Kidney (tissue), 14 donors: Measurements from ENCODE around the gene DMWD. TPM values are rescaled to one million over a fixed set of nuclear protein-coding genes. Genes with fewer than 3 reads are reported as not detected.

ENCODE experiments used
- DNase-seq, 5 donors: peaks; one replicate each; pipeline ENCODE4 v3.0.0-alpha.2; 2013 to 2020
- FAIRE-seq: peaks from 2 replicates; lab custom pipeline; 2012; peaks lifted over from hg19 to GRCh38; lab: Jason Lieb, UNC
- H3K27ac ChIP-seq, 2 donors: one replicate each; pipeline ENCODE4 v1.7.0; 2013; ENCODE audit warnings: low read depth in 2 of 2, low read length in 2 of 2, inconsistent platforms in 1 of 2
- H3K27me3 ChIP-seq: one replicate; pipeline ENCODE4 v1.7.1; 2013; ENCODE audit warnings: low read length, inconsistent platforms; ENCODE audit not compliant: control insufficient read depth, insufficient read depth
- H3K36me3 ChIP-seq, 3 donors: one replicate each; pipeline versions ENCODE4 v1.7.0 to v1.7.1; 2013; ENCODE audit warnings: low read length in 3 of 3, control low read depth in 1 of 3, inconsistent platforms in 1 of 3; ENCODE audit not compliant: insufficient read depth in 3 of 3, control insufficient read depth in 2 of 3
- H3K4me1 ChIP-seq, 3 donors: one replicate each; pipeline versions ENCODE4 v1.7.0 to v1.7.1; 2013; ENCODE audit warnings: low read length in 3 of 3, inconsistent platforms in 1 of 3, low read depth in 1 of 3; ENCODE audit not compliant: control insufficient read depth in 2 of 3, insufficient read depth in 2 of 3
- H3K4me3 ChIP-seq, 3 donors: one replicate each; pipeline versions ENCODE4 v1.7.0 to v1.8.1; 2013; ENCODE audit warnings: low read length in 3 of 3, control low read depth in 1 of 3, inconsistent platforms in 1 of 3
- H3K9ac ChIP-seq, 3 donors: one replicate each; pipeline versions ENCODE4 v1.7.0 to v1.7.1; 2013; ENCODE audit warnings: low read length in 3 of 3, control low read depth in 1 of 3, inconsistent platforms in 1 of 3
- H3K9me3 ChIP-seq, 3 donors: one replicate each; pipeline versions ENCODE4 v1.7.0 to v1.7.1; 2013; ENCODE audit warnings: low read length in 3 of 3, control low read depth in 1 of 3, inconsistent platforms in 1 of 3; ENCODE audit not compliant: control insufficient read depth in 2 of 3, insufficient read depth in 1 of 3
- intact Hi-C: fragments of 100-400 bp; cut with DNase I; formaldehyde crosslinking; loops from one replicate; pipeline ENCODE4 v1.11.1; 2022
- polyA plus RNA-seq: library from polyadenylated mRNA; stranded (reverse); fragments of 350-450 nt; fragmentation: Illumina TruSeq; extraction: RNeasy Lipid Tissue Mini Kit (QIAGEN cat#74804); gene quantifications from one replicate; pipeline ENCODE4 v1.2.3, GENCODE V29; 2014; ENCODE audit warnings: low read depth, low replicate concordance; ENCODE audit not compliant: insufficient read depth
- total RNA-seq: library from RNA; stranded (reverse); fragmentation: NEBNext Ultra II Directional; extraction: Animal tissue kit (Norgen Biotek cat#: 25700); gene quantifications from one replicate; pipeline ENCODE4 v1.2.1, GENCODE V29; 2021
- TF ChIP-seq, protein P1 (sequence below): IDR thresholded peaks from 3 replicates; pipeline ENCODE4 v1.5.1; 2012; ENCODE audit warnings: mild to moderate bottlenecking, moderate library complexity, borderline replicate concordance; ENCODE audit not compliant: insufficient read depth; ENCODE audit errors: extremely low read depth
- donor health status: control.
- donor health status: control.
- donor health status: control.
- donor health status: control.
- donor health status: control.
- donor health status: DM: yes; HTN: yes; CAD: no.
- donor health status: Normal renal cell carcinoma (clear cell type).

DMWD gene
- total and polyA plus RNA-seq, 2 donors from 2014 or later: 22.2 to 60.9 TPM

DNA sequence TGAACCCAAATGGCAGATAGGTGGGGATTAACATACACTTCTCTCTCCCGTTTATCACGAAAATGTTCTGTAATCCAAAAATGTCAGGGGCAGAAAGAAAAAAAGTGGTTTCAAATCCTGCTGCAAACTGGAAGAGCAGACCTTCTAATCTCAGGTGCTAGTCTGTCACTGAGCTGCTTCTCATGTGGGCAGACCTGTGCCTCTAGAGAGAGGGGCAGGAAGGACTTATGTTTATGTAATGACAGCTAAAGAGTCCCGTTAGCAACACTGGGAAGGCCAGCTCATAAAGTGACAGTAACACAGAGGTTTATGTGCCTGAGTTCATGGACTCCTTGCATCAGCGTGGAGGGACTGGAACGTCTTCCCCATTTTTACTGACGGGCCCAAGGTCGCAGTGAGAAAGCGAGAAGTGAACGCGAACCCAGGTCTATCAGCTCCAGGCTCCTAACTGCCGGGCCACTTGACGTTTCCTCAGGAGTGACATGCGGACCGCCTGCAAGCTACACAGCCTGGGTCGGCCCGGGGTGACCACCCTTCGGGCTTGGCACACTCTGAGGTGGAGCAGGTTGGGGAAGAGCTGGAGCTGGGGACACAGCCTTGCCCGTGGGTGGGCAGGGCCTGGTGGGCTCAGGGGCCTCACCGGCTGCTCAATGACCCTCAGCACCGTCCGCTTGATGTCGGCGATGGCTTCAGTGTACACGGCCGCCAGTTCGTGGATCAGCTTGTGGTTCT lies 32.1 kb upstream of the DMWD start:
- no peak overlapping the region for H3K9ac ChIP-seq
- no peaks in the 10 kb centered on the region for H3K27me3 ChIP-seq
- no peak overlapping the region for H3K4me3 ChIP-seq
- DNase-seq (no peak), FAIRE-seq (no peak)
- H3K36me3 ChIP-seq: peaks cover 0 to 34% (median 27%) of the 10 kb centered on the region in 3 donors
- intact Hi-C loops: no loop called here
- H3K27ac ChIP-seq: no peak overlapping the region
- TF ChIP-seq, protein P1, sequence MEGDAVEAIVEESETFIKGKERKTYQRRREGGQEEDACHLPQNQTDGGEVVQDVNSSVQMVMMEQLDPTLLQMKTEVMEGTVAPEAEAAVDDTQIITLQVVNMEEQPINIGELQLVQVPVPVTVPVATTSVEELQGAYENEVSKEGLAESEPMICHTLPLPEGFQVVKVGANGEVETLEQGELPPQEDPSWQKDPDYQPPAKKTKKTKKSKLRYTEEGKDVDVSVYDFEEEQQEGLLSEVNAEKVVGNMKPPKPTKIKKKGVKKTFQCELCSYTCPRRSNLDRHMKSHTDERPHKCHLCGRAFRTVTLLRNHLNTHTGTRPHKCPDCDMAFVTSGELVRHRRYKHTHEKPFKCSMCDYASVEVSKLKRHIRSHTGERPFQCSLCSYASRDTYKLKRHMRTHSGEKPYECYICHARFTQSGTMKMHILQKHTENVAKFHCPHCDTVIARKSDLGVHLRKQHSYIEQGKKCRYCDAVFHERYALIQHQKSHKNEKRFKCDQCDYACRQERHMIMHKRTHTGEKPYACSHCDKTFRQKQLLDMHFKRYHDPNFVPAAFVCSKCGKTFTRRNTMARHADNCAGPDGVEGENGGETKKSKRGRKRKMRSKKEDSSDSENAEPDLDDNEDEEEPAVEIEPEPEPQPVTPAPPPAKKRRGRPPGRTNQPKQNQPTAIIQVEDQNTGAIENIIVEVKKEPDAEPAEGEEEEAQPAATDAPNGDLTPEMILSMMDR: no peak
- H3K4me1 ChIP-seq: no peaks in the 10 kb centered on the region
- no peaks in the 10 kb centered on the region for H3K9me3 ChIP-seq

DNA sequence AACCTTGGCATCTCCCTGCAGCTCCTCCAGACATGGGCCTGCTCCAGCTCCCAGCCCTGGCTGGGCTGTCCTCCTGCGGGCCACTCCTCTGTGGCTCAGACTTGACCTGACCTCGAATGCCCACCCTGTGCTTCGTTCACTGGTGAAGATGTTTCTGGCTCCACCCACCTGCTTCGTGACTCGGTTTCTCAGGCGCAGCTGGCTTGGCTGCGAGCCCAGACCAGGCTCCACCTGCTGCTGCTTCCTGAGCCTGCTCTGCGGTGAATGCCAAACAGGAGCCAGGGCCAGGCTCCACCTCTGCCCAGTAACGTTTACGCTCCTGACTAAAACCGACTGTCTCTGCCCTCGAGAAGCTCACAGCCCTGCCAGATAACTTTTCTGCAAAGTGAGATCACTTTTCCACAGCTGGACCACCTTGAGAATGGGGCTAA lies 31.4 kb upstream of the DMWD start:
- FAIRE-seq (no peak), DNase-seq (peak in 1 of 5 donors; percentile 88)
- Histone ChIP-seq H3K36me3 (peaks cover 0 to 27% (median 22%) of the 10 kb centered on the region in 3 donors), H3K27me3 (no peaks in the 10 kb centered on the region), H3K4me1 (no peaks in the 10 kb centered on the region), H3K9ac (no peak overlapping the region), H3K9me3 (no peaks in the 10 kb centered on the region), H3K27ac (no peak overlapping the region), H3K4me3 (no peak overlapping the region)
- TF ChIP-seq, protein P1: no peak
- intact Hi-C loops: no loop called here

DNA sequence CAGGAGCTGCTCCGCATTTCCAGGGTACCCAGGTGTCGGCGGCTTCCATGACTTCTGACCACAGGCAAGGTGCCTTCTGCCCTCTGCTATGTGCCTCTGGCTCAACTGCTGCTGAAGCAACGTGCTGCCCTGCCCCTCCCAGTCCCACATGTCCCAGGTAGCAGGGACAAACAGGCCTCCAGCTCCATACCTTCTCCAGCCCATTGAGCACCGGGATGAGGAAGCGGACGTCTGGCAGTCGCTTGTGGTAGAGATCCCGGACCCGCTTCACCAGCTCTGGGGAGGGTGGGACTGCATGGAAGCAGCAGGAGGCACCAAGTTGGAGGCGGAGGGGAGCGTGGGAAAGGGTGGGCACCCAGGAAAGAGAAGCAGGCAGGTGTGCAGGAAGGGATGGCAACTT lies 30.5 kb upstream of the DMWD start:
- Histone ChIP-seq H3K9me3 (no peaks in the 10 kb centered on the region), H3K4me1 (no peaks in the 10 kb centered on the region), H3K27ac (no peak overlapping the region), H3K9ac (no peak overlapping the region), H3K36me3 (peaks cover 0 to 20% (median 14%) of the 10 kb centered on the region in 3 donors), H3K27me3 (no peaks in the 10 kb centered on the region), H3K4me3 (no peak overlapping the region)
- intact Hi-C loops: no loop called here
- no peak for FAIRE-seq
- peak in 2 of 5 donors; percentile 27 to 50 for DNase-seq
- TF ChIP-seq, protein P1: no peak
